Activated naive CD4-positive, alpha-beta T cell treated with anti-CD3 and anti-CD28 coated beads for 36 hours (primary cell): ENCODE measurements around the gene IL15RA. TPM values are rescaled to one million over a fixed set of nuclear protein-coding genes. Genes with fewer than 3 reads are reported as not detected.
"Not testable (repeated sequence)": the region's sequence is repeated elsewhere in the genome, so short reads cannot be mapped to it uniquely, and the experiment has no call there.

Experiments used
- CTCF ChIA-PET: fragments of 350-600 bp; sonication (Branson Sonifier 250); formaldehyde crosslinking; loops from one replicate; lab custom pipeline; 2021; ENCODE audit warnings: antibody characterized with exemption; lab: Charles Lee
- DNase-seq: peaks from one replicate; pipeline ENCODE4 v3.0.0-alpha.2; 2020
- H3K27ac Mint-ChIP-seq: one replicate; pipeline ENCODE4 v1.8.0; 2021; ENCODE audit warnings: mild to moderate bottlenecking, mixed read lengths
- H3K27me3 Mint-ChIP-seq: one replicate; pipeline ENCODE4 v1.8.0; 2021; ENCODE audit warnings: low read depth, mixed read lengths
- H3K36me3 Mint-ChIP-seq: one replicate; pipeline ENCODE4 v1.8.0; 2021; ENCODE audit warnings: low read depth, mixed read lengths
- H3K4me1 Mint-ChIP-seq: one replicate; pipeline ENCODE4 v1.8.0; 2021; ENCODE audit warnings: low read depth, mixed read lengths
- H3K4me3 Mint-ChIP-seq: one replicate; pipeline ENCODE4 v1.8.0; 2021; ENCODE audit warnings: mild to moderate bottlenecking, moderate library complexity, mixed read lengths
- H3K9me3 Mint-ChIP-seq: one replicate; pipeline ENCODE4 v1.8.0; 2021; ENCODE audit warnings: mixed read lengths
- intact Hi-C: fragments of 100-400 bp; cut with micrococcal nuclease; formaldehyde crosslinking; loops from one replicate; pipeline ENCODE4 v1.15.1; 2023
- total RNA-seq, 2 experiments: library from RNA; stranded (reverse); gene quantifications; one replicate each; pipeline ENCODE4 v1.2.3, GENCODE V29; 2021

Gene IL15RA
- total RNA-seq, 2 experiments from 2014 or later: 14.7 to 16.3 TPM

- peaks cover 64% of the 10 kb centered on the region for H3K36me3 Mint-ChIP-seq
- no peak overlapping the region for H3K4me3 Mint-ChIP-seq
- H3K4me1 Mint-ChIP-seq: peaks cover 59% of the 10 kb centered on the region
- H3K27ac Mint-ChIP-seq: peak overlapping the region; percentile 91
- no peaks in the 10 kb centered on the region for H3K27me3 Mint-ChIP-seq
- CTCF ChIA-PET: interaction anchor here (0.5 to 2.1 kb wide), 19 partner anchors 14 to 268 kb away, joined by 3 to 13 read pairs (median 5); partner anchors contain the start of gene IL15RA
- no peak for DNase-seq
- intact Hi-C loops: loop anchor here (1.0 to 2.0 kb wide), 4 partner anchors 23 to 75 kb away; no protein-coding TSS in a partner anchor
- no peaks in the 10 kb centered on the region for H3K9me3 Mint-ChIP-seq
These were observed 36.3 kb upstream of the IL15RA start for GRCh38 chr10:6013413-6014192.

- Mint-ChIP-seq H3K27me3 (no peaks in the 10 kb centered on the region), H3K4me1 (peaks cover 54% of the 10 kb centered on the region), H3K36me3 (peaks cover 59% of the 10 kb centered on the region), H3K9me3 (peaks cover 3% of the 10 kb centered on the region), H3K27ac (peak overlapping the region; percentile 10), H3K4me3 (no peak overlapping the region)
- no peak for DNase-seq
- intact Hi-C loops: no loop called here
- CTCF ChIA-PET: interaction anchor here (0.6 kb wide), 2 partner anchors 39 to 79 kb away, joined by 3 to 4 read pairs; no protein-coding TSS in a partner anchor
These were observed 35.0 kb upstream of the IL15RA start for GRCh38 chr10:6012121-6012905.

- CTCF ChIA-PET: interaction anchor here (0.6 kb wide), 2 partner anchors 40 to 80 kb away, joined by 3 to 4 read pairs; no protein-coding TSS in a partner anchor
- H3K27me3 Mint-ChIP-seq: no peaks in the 10 kb centered on the region
- peak overlapping the region; percentile 15 for H3K27ac Mint-ChIP-seq
- peaks cover 53% of the 10 kb centered on the region for H3K36me3 Mint-ChIP-seq
- peaks cover 49% of the 10 kb centered on the region for H3K4me1 Mint-ChIP-seq
- intact Hi-C loops: no loop called here
- H3K4me3 Mint-ChIP-seq: no peak overlapping the region
- H3K9me3 Mint-ChIP-seq: peaks cover 3% of the 10 kb centered on the region
- DNase-seq: no peak
These were observed 34.2 kb upstream of the IL15RA start for GRCh38 chr10:6011558-6011957.

GRCh38 chr10:6010569-6010968, 33.2 kb upstream of the IL15RA start:
- no peak overlapping the region for H3K4me3 Mint-ChIP-seq
- H3K27me3 Mint-ChIP-seq: no peaks in the 10 kb centered on the region
- H3K27ac Mint-ChIP-seq: no peak overlapping the region
- intact Hi-C loops: no loop called here
- H3K4me1 Mint-ChIP-seq: peaks cover 42% of the 10 kb centered on the region
- CTCF ChIA-PET: no interaction called here
- DNase-seq: no peak
- H3K36me3 Mint-ChIP-seq: peaks cover 46% of the 10 kb centered on the region
- H3K9me3 Mint-ChIP-seq: peaks cover 3% of the 10 kb centered on the region

GRCh38 chr10:6009961-6010360, 32.6 kb upstream of the IL15RA start:
- Mint-ChIP-seq H3K27me3 (no peaks in the 10 kb centered on the region), H3K9me3 (peaks cover 3% of the 10 kb centered on the region), H3K4me1 (peaks cover 36% of the 10 kb centered on the region), H3K36me3 (peaks cover 40% of the 10 kb centered on the region), H3K27ac (no peak overlapping the region), H3K4me3 (no peak overlapping the region)
- no peak for DNase-seq
- intact Hi-C loops: no loop called here
- CTCF ChIA-PET: no interaction called here

GRCh38 chr10:6009150-6009549, 31.8 kb upstream of the IL15RA start:
- Mint-ChIP-seq H3K27ac (peak overlapping the region; percentile 15), H3K4me3 (no peak overlapping the region), H3K36me3 (peaks cover 32% of the 10 kb centered on the region), H3K4me1 (peaks cover 28% of the 10 kb centered on the region), H3K9me3 (peaks cover 3% of the 10 kb centered on the region), H3K27me3 (no peaks in the 10 kb centered on the region)
- CTCF ChIA-PET: no interaction called here
- DNase-seq: no peak
- intact Hi-C loops: no loop called here

- no peak for DNase-seq
- no peak overlapping the region for H3K27ac Mint-ChIP-seq
- H3K4me1 Mint-ChIP-seq: peaks cover 24% of the 10 kb centered on the region
- no peak overlapping the region for H3K4me3 Mint-ChIP-seq
- no peaks in the 10 kb centered on the region for H3K27me3 Mint-ChIP-seq
- peaks cover 28% of the 10 kb centered on the region for H3K36me3 Mint-ChIP-seq
- peaks cover 3% of the 10 kb centered on the region for H3K9me3 Mint-ChIP-seq
- CTCF ChIA-PET: no interaction called here
- intact Hi-C loops: no loop called here
These were observed 31.3 kb upstream of the IL15RA start for GRCh38 chr10:6008497-6009142.

- Mint-ChIP-seq H3K36me3 (peaks cover 16% of the 10 kb centered on the region), H3K27me3 (no peaks in the 10 kb centered on the region), H3K4me1 (peaks cover 30% of the 10 kb centered on the region), H3K4me3 (no peak overlapping the region), H3K9me3 (peaks cover 3% of the 10 kb centered on the region), H3K27ac (no peak overlapping the region)
- DNase-seq: no peak
- intact Hi-C loops: no loop called here
- CTCF ChIA-PET: interaction anchor here (1.0 kb wide), 2 partner anchors 83 to 395 kb away, joined by 3 to 4 read pairs; no protein-coding TSS in a partner anchor
These were observed 29.6 kb upstream of the IL15RA start for GRCh38 chr10:6006991-6007390.

- H3K27ac Mint-ChIP-seq: no peak overlapping the region
- H3K36me3 Mint-ChIP-seq: peaks cover 11% of the 10 kb centered on the region
- H3K4me3 Mint-ChIP-seq: no peak overlapping the region
- peaks cover 29% of the 10 kb centered on the region for H3K4me1 Mint-ChIP-seq
- CTCF ChIA-PET: interaction anchor here (1.0 kb wide), 1 partner anchor 395 kb away, joined by 4 read pairs; no protein-coding TSS in a partner anchor
- DNase-seq: no peak
- H3K9me3 Mint-ChIP-seq: peaks cover 3% of the 10 kb centered on the region
- intact Hi-C loops: no loop called here
- no peaks in the 10 kb centered on the region for H3K27me3 Mint-ChIP-seq
These were observed 29.2 kb upstream of the IL15RA start for GRCh38 chr10:6006546-6006945.

- H3K4me1 Mint-ChIP-seq: peaks cover 27% of the 10 kb centered on the region
- peaks cover 7% of the 10 kb centered on the region for H3K36me3 Mint-ChIP-seq
- H3K27me3 Mint-ChIP-seq: no peaks in the 10 kb centered on the region
- no peak overlapping the region for H3K27ac Mint-ChIP-seq
- H3K9me3 Mint-ChIP-seq: peaks cover 3% of the 10 kb centered on the region
- CTCF ChIA-PET: interaction anchor here (1.0 kb wide), 1 partner anchor 396 kb away, joined by 4 read pairs; no protein-coding TSS in a partner anchor
- intact Hi-C loops: no loop called here
- H3K4me3 Mint-ChIP-seq: no peak overlapping the region
- DNase-seq: no peak
These were observed 28.6 kb upstream of the IL15RA start for GRCh38 chr10:6005856-6006395.

- CTCF ChIA-PET, intact Hi-C loops, H3K4me3 Mint-ChIP-seq, H3K36me3 Mint-ChIP-seq, H3K27me3 Mint-ChIP-seq, H3K27ac Mint-ChIP-seq, DNase-seq, H3K9me3 Mint-ChIP-seq: not testable (repeated sequence)
- H3K4me1 Mint-ChIP-seq: peaks cover 28% of the 10 kb centered on the region
These were observed 27.9 kb upstream of the IL15RA start for GRCh38 chr10:6005161-6005804.
